Motor neuron (in vitro differentiated cells): Measurements from ENCODE around the gene CALR. TPM values are rescaled to one million over a fixed set of nuclear protein-coding genes. Genes with fewer than 3 reads are reported as not detected.
A peak's percentile ranks its signal among the peaks of the same experiment; 100 is the strongest.

Source experiments
- ATAC-seq, 8 experiments: fragments of 200-7000 bp; cut with Tn5 transposase; replicated peaks in 6 of 8; 2 replicates each; pipeline ENCODE4 v1.8.0; 2021; ENCODE audit warnings: mild to moderate bottlenecking in 8 of 8, moderate library complexity in 8 of 8
- H3K27ac ChIP-seq, 2 donors: fragments of 250-450 bp; sonication (Bioruptor Pico); 2 replicates each; pipeline ENCODE4 v1.9.0; 2021; ENCODE audit warnings: antibody characterized with exemption in 2 of 2, mild to moderate bottlenecking in 2 of 2, moderate library complexity in 1 of 2
- H3K4me1 ChIP-seq, 2 donors: fragments of 250-450 bp; sonication (Bioruptor Pico); replicated peaks in 1 of 2; 2 replicates each; pipeline ENCODE4 v1.6.1; 2021; ENCODE audit warnings: antibody characterized with exemption in 2 of 2, mild to moderate bottlenecking in 2 of 2, moderate library complexity in 1 of 2
- H3K4me3 ChIP-seq, 5 donors: fragments of 250-450 bp; sonication (Bioruptor Pico); 2 replicates each; pipeline ENCODE4 v1.9.0; 2021; ENCODE audit warnings: antibody characterized with exemption in 5 of 5, mild to moderate bottlenecking in 5 of 5, moderate library complexity in 4 of 5
- WGBS, 10 experiments: fragments of 450-650 bp; shearing (Covaris generic); methylation state at CpG; one replicate each; pipeline ENCODE4 v1.0.0; 2022; 5-methylcytosine and 5-hydroxymethylcytosine counted together
- in situ Hi-C, 9 experiments: fragments of 400-800 bp; cut with MboI; loops; one replicate each; pipeline ENCODE4 v1.15.0; 2021; ENCODE audit warnings: low sequenced_read_pairs in 9 of 9, low pct_unique_long_range_greater_than_20kb in 2 of 9; ENCODE audit not compliant: unreplicated experiment in 9 of 9
- total RNA-seq, 8 experiments: library from RNA; unstranded; fragments of 300-600 nt; gene quantifications; 2 replicates each; pipeline versions ENCODE4 v1.2.3 to v1.2.4, GENCODE V29; 2022

The CALR gene
- total RNA-seq, 8 experiments from 2014 or later: 289 to 982 (median 397) TPM

DNA sequence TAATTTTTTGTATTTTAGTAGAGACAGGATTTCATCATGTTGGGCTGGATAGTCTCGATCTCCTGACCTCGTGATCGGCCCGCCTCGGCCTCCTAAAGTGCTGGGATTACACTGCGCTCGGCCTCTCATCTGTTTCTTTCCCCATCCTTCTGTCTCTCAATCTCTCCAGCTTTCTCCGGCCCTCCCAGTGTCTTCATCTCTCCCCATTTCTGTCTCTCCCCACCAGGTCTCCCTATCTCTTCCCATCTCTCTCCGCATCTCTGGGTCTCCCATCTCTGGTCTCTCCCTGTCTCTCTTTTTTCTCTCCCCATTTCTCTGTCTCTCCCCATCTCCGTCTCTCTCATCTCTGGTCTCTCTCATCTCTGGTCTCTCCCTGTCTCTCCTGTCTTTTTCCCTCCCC is 44.7 kb downstream of the CALR start:
- H3K4me1 ChIP-seq: peaks cover 7 to 19% of the 10 kb centered on the region in 2 donors
- H3K27ac ChIP-seq: no peak overlapping the region
- in situ Hi-C loops: loop anchor here (10.0 to 25.0 kb wide), 4 partner anchors 104 to 604 kb away; no protein-coding TSS in a partner anchor
- 13 to 60% (median 38%) methylated on average over 1 to 10 of the region's 10 CpGs; no CpG with 5 or more reads in 1 of the 10 experiments for WGBS, 10 experiments
- peak overlapping the region; percentile 13 to 25 (median 19) for H3K4me3 ChIP-seq
- ATAC-seq: no peak

DNA sequence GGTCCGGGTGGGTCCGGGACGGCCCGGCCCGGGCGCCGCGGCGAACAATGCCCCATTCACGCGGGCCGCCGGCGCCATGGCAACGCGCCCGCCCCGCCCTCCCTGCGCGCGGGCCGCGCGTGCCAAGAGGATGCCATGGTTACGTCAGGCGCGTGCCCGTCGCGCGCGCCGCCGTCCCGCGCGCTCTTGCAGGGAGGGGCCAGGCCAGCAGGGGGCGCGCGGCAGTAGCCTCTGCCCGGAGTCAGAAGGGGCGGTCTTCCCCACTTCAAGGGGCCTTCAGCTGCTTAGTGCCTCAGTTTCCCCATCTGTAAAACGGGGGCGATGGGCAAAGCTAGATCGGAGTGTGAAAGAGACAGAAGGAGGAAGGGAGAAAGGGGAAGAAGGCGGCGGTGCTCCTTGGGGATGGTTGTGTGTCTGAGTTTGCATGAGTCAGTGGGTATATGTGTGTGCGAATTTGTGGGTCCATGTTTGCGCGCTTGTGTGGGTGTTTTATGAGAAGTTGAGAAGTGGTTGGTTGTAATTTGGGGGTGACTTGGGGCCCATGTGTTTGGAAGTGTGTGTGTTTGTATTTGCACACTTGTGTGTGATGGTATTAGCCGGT is 45.2 kb downstream of the CALR start:
- peak; percentile 41 to 89 (median 52) for ATAC-seq
- in situ Hi-C loops: loop anchor here (10.0 to 25.0 kb wide), 4 partner anchors 104 to 604 kb away; no protein-coding TSS in a partner anchor
- H3K4me1 ChIP-seq: peaks cover 7 to 19% of the 10 kb centered on the region in 2 donors
- 0 to 100% (median 33%) methylated on average over 1 to 8 of the region's 51 CpGs; no CpG with 5 or more reads in 2 of the 10 experiments for WGBS, 10 experiments
- no peak overlapping the region for H3K27ac ChIP-seq
- H3K4me3 ChIP-seq: peak overlapping the region; percentile 13 to 25 (median 19)

DNA sequence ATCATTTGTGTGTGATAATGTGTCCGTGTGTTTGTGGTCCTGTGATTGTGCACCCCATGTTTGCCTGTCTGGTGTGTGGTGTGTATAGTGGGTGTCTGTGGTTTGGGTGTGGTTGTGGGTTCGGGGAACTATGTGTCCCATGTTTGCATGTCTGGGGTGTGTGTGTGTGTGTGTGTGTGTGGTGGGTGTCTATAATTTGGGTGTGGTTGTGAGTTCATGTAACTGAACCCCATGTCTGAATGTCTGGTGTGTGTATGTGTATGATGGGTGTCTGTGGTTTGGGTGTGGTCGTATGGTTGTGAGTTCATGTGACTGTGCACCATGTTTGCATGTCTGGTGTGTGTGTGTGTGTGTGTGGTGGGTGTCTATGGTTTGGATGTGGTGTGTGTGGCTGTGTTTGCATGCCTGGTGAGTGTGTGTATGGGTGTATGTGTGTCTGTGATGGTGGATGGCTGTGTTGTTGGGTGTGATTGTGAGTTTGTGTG is 45.8 kb downstream of the CALR start:
- peak in 1 of 8 experiments; percentile 12 for ATAC-seq
- in situ Hi-C loops: loop anchor here (10.0 to 25.0 kb wide), 4 partner anchors 103 to 603 kb away; no protein-coding TSS in a partner anchor
- Histone ChIP-seq H3K4me1 (peaks cover 7 to 19% of the 10 kb centered on the region in 2 donors), H3K27ac (no peak overlapping the region), H3K4me3 (no peak overlapping the region)
- WGBS, 10 experiments: 50 to 78% (median 63%) methylated on average over 1 to 3 of the region's 3 CpGs; no CpG with 5 or more reads in 4 of the 10 experiments

DNA sequence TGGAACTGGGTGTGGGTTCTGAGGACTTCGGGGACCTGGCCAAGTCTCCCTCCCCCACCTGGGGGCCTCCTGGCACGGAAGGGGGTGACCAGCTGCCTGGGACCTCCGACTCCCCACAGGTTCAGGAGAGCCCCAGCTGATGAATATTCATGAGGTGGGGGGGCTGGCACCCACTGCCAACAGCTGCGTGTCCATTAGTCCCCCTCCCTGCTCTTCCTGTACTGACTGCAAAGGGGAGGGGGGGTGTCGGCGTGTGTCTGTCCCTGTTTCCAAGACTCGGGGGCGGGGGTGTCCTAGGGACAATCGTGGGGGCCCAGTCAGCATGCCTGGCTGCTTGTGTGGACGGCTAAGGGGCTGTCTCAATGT is 46.3 kb downstream of the CALR start:
- Histone ChIP-seq H3K27ac (no peak overlapping the region), H3K4me3 (no peak overlapping the region), H3K4me1 (peaks cover 7 to 19% of the 10 kb centered on the region in 2 donors)
- WGBS, 10 experiments: 18% methylated on average over 2 of the region's 10 CpGs; no CpG with 5 or more reads in 9 of the 10 experiments
- in situ Hi-C loops: loop anchor here (10.0 to 25.0 kb wide), 4 partner anchors 103 to 603 kb away; no protein-coding TSS in a partner anchor
- peak in 6 of 8 experiments; percentile 3 to 19 (median 16) for ATAC-seq

DNA sequence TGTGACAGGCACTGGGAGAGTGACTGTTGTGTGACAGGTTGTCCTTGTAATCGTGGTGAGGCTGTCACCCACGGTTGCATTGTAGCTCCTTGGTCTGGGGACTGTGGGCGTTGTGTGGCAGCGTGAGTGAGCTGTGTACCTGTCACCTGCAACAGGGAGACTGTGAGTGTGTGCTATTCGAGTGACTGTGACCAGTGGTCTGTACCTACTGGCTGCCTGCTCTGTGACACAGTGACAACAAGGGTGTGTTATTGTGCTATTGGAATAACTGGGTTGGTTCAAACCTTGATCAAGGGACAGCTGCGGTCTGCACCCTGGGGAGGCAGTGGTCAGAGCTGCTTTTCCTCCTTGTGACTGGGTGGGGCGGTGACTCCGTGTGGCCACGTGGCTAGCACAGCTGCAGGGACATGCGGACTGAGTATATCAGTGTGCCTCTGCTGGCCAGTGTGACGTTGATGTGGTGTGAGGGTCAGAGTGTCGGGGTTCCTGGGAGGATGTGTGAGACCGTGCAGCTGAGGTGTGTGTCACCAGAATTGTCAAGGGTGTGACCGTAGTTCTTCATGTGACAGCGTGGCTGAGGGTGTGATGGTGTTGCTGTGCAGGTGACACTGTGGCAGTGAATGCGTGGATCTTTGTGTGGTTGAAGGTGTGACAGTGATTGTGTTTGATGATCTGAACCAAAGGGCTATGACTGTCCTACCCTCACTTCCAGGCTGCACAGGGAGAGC is 46.8 kb downstream of the CALR start:
- Histone ChIP-seq H3K4me1 (peaks cover 7 to 19% of the 10 kb centered on the region in 2 donors), H3K4me3 (no peak overlapping the region), H3K27ac (peak overlapping the region in 1 of 2 donors; percentile 13)
- ATAC-seq: peak; percentile 49 to 88 (median 86)
- 10 to 41% (median 20%) methylated on average over 2 to 14 of the region's 16 CpGs; no CpG with 5 or more reads in 5 of the 10 experiments for WGBS, 10 experiments
- in situ Hi-C loops: loop anchor here (10.0 to 25.0 kb wide), 4 partner anchors 102 to 602 kb away; no protein-coding TSS in a partner anchor

DNA sequence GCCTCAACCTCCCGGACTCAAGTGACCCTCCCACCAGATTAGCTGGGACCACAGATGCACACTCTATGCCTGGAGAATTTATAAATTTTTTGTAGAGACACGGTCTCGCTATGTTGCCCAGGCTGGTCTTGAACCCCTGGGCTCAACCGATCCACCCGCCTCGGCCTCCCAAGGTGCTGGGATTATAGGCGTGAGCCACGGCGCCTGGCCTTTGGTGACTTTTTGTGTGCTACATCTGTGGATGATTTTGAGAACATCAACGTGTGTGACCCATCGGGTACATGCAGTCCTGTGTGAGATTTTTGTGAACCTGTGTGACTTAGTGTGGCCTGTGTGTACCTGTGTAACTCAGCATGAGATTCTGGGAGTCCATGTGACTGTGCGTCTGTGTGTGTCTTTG is 48.3 kb downstream of the CALR start:
- H3K4me1 ChIP-seq: peaks cover 7 to 19% of the 10 kb centered on the region in 2 donors
- H3K27ac ChIP-seq: no peak overlapping the region
- no peak overlapping the region for H3K4me3 ChIP-seq
- in situ Hi-C loops: loop anchor here (10.0 to 25.0 kb wide), 4 partner anchors 101 to 601 kb away; no protein-coding TSS in a partner anchor
- ATAC-seq: no peak
- WGBS, 10 experiments: 40 to 100% (median 84%) methylated on average over 1 to 4 of the region's 12 CpGs; no CpG with 5 or more reads in 4 of the 10 experiments

DNA sequence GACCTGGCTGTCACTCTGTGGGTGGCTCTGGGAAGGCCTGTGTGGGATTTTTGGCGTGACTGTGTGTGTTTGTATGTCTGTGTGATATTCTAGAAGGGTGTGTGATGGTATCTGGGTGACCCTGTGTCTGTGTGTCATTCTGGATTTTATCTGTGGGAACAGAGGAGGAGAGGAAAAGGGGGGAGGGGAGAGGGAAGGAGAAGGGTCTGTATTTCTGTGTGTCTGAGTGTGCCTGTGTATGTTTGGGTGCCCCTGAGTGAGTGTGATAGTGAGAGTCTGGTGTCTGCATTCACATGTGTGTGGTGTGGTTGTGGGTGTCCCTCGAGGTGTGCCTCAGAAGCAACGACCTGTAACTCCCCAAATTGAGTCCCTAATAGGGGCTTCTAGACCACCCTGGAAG is 48.8 kb downstream of the CALR start:
- WGBS, 10 experiments: 40 to 80% (median 70%) methylated on average over 1 to 2 of the region's 3 CpGs; no CpG with 5 or more reads in 6 of the 10 experiments
- in situ Hi-C loops: loop anchor here (10.0 to 25.0 kb wide), 4 partner anchors 100 to 600 kb away; no protein-coding TSS in a partner anchor
- ATAC-seq: no peak
- H3K4me1 ChIP-seq: peaks cover 7 to 19% of the 10 kb centered on the region in 2 donors
- no peak overlapping the region for H3K4me3 ChIP-seq
- H3K27ac ChIP-seq: no peak overlapping the region

DNA sequence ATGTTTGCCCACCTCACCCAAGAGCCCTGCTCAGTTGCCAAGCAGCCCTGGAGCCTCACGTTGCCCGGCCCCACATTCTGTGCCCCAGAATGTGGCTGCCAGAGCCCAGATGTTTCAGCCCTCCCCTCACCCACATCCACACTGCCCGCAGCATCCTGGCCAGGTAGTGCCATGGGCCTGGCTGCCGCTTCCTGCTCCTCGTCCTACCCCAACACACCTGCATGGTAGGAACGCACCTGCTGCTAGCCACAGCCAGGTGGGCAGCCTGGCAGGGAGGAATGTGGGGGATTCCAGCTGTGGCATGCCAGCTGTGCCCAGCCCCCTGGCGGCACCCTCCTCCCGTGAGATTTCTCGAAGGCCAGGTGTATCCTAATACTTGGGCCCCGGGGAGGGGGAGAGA is 49.4 kb downstream of the CALR start:
- no peak overlapping the region for H3K4me3 ChIP-seq
- H3K27ac ChIP-seq: no peak overlapping the region
- peaks cover 7 to 19% of the 10 kb centered on the region in 2 donors for H3K4me1 ChIP-seq
- ATAC-seq: no peak
- in situ Hi-C loops: loop anchor here (10.0 to 25.0 kb wide), 4 partner anchors 100 to 600 kb away; no protein-coding TSS in a partner anchor
- WGBS, 10 experiments: 41 to 67% methylated on average over 3 to 6 of the region's 10 CpGs; no CpG with 5 or more reads in 8 of the 10 experiments

DNA sequence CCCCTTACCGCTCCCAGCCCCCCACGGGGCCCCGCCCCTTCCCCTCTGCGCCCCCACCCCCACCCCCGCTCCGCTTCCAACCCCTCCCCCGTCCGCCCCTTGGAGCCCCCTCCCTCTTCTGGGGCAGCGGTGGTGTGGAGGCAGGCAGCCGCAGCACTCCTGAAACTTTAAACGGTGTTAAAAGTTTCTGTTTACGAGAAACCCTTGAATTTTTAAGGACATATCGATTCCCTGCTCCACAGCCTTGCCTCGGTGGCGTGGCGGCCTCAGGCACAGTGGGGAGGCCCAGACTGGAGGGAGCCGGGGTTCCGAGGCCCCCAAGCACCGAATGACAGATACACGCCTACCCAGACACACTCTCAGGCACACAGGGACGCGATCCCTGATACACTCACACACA is 52.0 kb downstream of the CALR start:
- H3K4me3 ChIP-seq: no peak overlapping the region
- H3K27ac ChIP-seq: no peak overlapping the region
- ATAC-seq: no peak
- 0 to 84% (median 34%) methylated on average over 1 to 5 of the region's 22 CpGs; no CpG with 5 or more reads in 6 of the 10 experiments for WGBS, 10 experiments
- H3K4me1 ChIP-seq: peaks cover 0 to 4% of the 10 kb centered on the region in 2 donors
- in situ Hi-C loops: loop anchor here in 4 of 9 experiments (25.0 kb wide), 3 partner anchors 97 to 597 kb away; no protein-coding TSS in a partner anchor

DNA sequence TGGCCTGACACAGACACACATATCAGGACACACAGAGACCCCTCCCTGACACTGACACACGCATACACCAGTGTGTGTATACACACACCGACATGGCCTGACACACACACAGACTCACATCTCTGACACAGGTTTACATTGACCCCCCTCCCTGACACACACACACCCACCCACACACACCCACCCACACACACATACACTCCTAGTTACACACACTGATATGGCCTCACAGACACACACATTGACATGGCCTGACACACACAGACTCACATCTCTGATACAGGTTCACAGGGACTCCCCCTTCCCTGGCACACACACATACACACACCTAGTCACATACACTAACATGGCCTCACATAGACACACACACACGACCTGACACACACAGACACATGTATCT is 52.4 kb downstream of the CALR start:
- Histone ChIP-seq H3K4me3 (no peak overlapping the region), H3K27ac (no peak overlapping the region), H3K4me1 (peaks cover 0 to under 1% of the 10 kb centered on the region in 2 donors)
- no peak for ATAC-seq
- WGBS, 10 experiments: 0% methylated on average over 1 of the region's 3 CpGs; no CpG with 5 or more reads in 9 of the 10 experiments
- in situ Hi-C loops: loop anchor here in 4 of 9 experiments (25.0 kb wide), 3 partner anchors 96 to 596 kb away; no protein-coding TSS in a partner anchor

DNA sequence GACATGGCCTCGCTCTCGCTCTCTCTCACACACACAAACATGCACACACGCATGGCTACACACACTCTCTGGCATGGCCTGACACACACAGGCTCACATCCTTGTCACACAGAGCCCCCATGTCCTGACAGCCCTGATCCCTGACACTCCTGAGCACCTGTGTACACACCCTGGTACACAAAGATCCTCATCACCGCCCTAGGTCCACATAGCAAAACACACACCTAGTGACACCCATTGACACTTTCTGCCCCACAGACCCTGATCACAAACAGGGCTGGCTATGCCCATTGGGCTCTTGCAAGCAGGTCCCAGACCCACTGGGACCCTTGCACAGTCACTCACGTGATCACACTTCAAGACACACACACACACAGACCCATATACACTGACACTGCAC is 52.9 kb downstream of the CALR start:
- WGBS, 10 experiments: 29 to 100% (median 83%) methylated on average over 1 to 4 of the region's 5 CpGs; no CpG with 5 or more reads in 4 of the 10 experiments
- in situ Hi-C loops: loop anchor here in 4 of 9 experiments (25.0 kb wide), 3 partner anchors 96 to 596 kb away; no protein-coding TSS in a partner anchor
- H3K27ac ChIP-seq: no peak overlapping the region
- H3K4me1 ChIP-seq: peaks cover 0 to 4% of the 10 kb centered on the region in 2 donors
- no peak overlapping the region for H3K4me3 ChIP-seq
- no peak for ATAC-seq

DNA sequence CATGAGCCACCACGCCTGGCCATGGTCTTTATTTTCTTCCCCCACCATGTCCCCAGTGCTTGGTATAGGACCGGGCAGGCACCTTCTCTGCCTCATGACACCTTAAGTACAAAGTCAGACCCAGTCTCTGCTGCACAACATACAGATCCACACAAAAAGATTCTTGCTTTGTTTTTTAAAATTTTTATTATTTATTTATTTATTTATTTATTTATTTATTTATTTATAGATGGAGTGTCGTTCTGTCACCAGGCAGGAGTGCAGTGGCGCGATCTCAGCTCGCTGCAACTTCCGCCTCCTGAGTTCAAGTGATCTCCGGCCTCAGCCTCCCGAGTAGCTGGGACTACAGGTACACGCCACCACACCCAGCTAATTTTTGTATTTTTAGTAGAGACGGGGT is 54.3 kb downstream of the CALR start:
- in situ Hi-C loops: loop anchor here in 4 of 9 experiments (25.0 kb wide), 3 partner anchors 95 to 595 kb away; no protein-coding TSS in a partner anchor
- 54 to 95% (median 83%) methylated on average over 1 to 11 of the region's 11 CpGs; no CpG with 5 or more reads in 1 of the 10 experiments for WGBS, 10 experiments
- Histone ChIP-seq H3K4me1 (peaks cover 0 to 4% of the 10 kb centered on the region in 2 donors), H3K4me3 (no peak overlapping the region), H3K27ac (no peak overlapping the region)
- ATAC-seq: no peak
